ENCODE measurements around the gene SHCBP1L. TPM values are rescaled to one million over a fixed set of nuclear protein-coding genes. Genes with fewer than 3 reads are reported as not detected.

The SHCBP1L gene
- polyA plus RNA-seq, 1 donor from 2014 or later = not detected

DNA sequence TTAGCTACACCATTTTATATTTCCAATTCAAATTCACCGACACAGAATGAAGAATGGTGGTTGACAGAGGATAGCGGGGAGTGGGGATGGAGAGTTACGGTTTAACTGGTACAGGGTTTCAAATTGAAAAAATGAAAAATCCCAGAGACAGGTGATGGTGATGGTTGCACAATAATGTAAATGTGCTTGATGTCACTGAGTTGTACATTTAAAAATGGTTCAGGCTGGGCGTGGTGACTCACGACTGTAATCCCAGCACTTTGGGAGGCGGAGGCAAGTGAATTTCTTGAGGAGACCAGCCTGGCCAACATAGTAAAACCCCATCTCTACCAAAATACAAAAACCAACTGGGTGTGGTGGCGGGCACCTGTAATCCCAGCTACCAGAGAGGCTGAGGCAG is 31.2 kb upstream of the SHCBP1L start:
- TF ChIP-seq EP300 (conservative IDR thresholded peaks at IDR 0.05; ENCODE audit: poor library complexity, severe bottlenecking) (no peak), SMC3 (conservative IDR thresholded peaks at IDR 0.05; ENCODE audit: poor library complexity) (no peak), MXI1 (conservative IDR thresholded peaks at IDR 0.05; ENCODE audit: poor library complexity, severe bottlenecking) (no peak), RAD21 (conservative IDR thresholded peaks at IDR 0.05) (no peak)
- TF ChIP-seq, protein P1, sequence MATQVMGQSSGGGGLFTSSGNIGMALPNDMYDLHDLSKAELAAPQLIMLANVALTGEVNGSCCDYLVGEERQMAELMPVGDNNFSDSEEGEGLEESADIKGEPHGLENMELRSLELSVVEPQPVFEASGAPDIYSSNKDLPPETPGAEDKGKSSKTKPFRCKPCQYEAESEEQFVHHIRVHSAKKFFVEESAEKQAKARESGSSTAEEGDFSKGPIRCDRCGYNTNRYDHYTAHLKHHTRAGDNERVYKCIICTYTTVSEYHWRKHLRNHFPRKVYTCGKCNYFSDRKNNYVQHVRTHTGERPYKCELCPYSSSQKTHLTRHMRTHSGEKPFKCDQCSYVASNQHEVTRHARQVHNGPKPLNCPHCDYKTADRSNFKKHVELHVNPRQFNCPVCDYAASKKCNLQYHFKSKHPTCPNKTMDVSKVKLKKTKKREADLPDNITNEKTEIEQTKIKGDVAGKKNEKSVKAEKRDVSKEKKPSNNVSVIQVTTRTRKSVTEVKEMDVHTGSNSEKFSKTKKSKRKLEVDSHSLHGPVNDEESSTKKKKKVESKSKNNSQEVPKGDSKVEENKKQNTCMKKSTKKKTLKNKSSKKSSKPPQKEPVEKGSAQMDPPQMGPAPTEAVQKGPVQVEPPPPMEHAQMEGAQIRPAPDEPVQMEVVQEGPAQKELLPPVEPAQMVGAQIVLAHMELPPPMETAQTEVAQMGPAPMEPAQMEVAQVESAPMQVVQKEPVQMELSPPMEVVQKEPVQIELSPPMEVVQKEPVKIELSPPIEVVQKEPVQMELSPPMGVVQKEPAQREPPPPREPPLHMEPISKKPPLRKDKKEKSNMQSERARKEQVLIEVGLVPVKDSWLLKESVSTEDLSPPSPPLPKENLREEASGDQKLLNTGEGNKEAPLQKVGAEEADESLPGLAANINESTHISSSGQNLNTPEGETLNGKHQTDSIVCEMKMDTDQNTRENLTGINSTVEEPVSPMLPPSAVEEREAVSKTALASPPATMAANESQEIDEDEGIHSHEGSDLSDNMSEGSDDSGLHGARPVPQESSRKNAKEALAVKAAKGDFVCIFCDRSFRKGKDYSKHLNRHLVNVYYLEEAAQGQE (IDR thresholded peaks at IDR 0.05; ENCODE audit: borderline replicate concordance) = no peak
- TF ChIP-seq, protein P2, sequence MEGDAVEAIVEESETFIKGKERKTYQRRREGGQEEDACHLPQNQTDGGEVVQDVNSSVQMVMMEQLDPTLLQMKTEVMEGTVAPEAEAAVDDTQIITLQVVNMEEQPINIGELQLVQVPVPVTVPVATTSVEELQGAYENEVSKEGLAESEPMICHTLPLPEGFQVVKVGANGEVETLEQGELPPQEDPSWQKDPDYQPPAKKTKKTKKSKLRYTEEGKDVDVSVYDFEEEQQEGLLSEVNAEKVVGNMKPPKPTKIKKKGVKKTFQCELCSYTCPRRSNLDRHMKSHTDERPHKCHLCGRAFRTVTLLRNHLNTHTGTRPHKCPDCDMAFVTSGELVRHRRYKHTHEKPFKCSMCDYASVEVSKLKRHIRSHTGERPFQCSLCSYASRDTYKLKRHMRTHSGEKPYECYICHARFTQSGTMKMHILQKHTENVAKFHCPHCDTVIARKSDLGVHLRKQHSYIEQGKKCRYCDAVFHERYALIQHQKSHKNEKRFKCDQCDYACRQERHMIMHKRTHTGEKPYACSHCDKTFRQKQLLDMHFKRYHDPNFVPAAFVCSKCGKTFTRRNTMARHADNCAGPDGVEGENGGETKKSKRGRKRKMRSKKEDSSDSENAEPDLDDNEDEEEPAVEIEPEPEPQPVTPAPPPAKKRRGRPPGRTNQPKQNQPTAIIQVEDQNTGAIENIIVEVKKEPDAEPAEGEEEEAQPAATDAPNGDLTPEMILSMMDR (IDR thresholded peaks at IDR 0.05; ENCODE audit: poor library complexity, severe bottlenecking) = no peak
- Histone ChIP-seq H3K4me2 (ENCODE audit: low read length) (no peak overlapping the region), H3K36me3 (ENCODE audit: insufficient read depth, low read length) (no peaks in the 10 kb centered on the region), H3K9ac (ENCODE audit: low read length) (no peak overlapping the region), H3K9me2 (ENCODE audit: insufficient read depth, low read length) (no peaks in the 10 kb centered on the region), H3K27ac (ENCODE audit: low read length) (no peak overlapping the region), H3F3A (ENCODE audit: insufficient read depth, low read length, poor library complexity, severe bottlenecking) (no peaks in the 10 kb centered on the region), H3K9me3 (ENCODE audit: low read length) (no peaks in the 10 kb centered on the region), H4K20me1 (ENCODE audit: insufficient read depth) (no peaks in the 10 kb centered on the region), H2AFZ (ENCODE audit: low read depth, low read length) (no peak overlapping the region), H3K27me3 (ENCODE audit: insufficient read depth, low read depth, low read length) (no peaks in the 10 kb centered on the region), H3K4me3 (ENCODE audit: low read length) (no peak overlapping the region), H3K79me2 (replicated peaks; ENCODE audit: insufficient read depth, low read length) (no peaks in the 10 kb centered on the region)

DNA sequence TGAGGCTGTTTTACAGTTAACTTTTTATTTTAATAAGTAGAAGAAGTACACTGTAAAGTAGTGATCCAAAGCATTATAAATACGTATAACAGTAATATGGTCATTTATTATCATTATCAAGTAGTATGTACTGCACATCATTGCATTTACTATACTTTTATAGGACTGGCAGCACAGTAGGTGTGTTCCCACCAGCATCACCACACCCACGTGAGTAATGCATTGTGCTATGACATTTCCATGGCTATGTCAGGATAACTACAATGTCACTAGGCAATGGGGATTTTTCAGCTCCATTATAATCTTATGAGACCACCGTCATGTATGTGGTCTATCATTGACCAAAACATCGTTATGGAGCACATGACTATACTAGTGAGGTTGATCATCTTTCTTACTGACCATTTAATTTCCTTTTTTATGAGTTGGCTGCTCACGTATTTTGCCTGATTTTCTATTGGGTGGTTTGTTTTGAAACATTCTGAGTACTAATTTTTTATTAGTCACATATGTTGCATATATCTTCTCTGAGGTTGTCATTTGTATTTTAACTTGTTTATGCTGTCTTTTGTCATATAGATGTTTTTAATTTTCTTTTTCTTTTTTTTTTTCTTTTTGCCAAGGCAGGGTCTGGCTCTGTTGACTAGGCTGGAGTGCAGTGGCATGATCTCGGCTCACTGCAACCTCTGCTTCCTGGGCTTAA is 25.3 kb upstream of the SHCBP1L start:
- Histone ChIP-seq H3K9me2 (ENCODE audit: insufficient read depth, low read length) (no peaks in the 10 kb centered on the region), H4K20me1 (ENCODE audit: insufficient read depth) (no peaks in the 10 kb centered on the region), H3K9me3 (ENCODE audit: low read length) (no peaks in the 10 kb centered on the region), H3K36me3 (ENCODE audit: insufficient read depth, low read length) (no peaks in the 10 kb centered on the region), H3K27me3 (ENCODE audit: insufficient read depth, low read depth, low read length) (no peaks in the 10 kb centered on the region), H3K27ac (ENCODE audit: low read length) (no peak overlapping the region), H3F3A (ENCODE audit: insufficient read depth, low read length, poor library complexity, severe bottlenecking) (no peaks in the 10 kb centered on the region), H3K4me2 (ENCODE audit: low read length) (no peak overlapping the region), H3K4me3 (ENCODE audit: low read length) (no peak overlapping the region), H3K79me2 (replicated peaks; ENCODE audit: insufficient read depth, low read length) (no peaks in the 10 kb centered on the region), H3K9ac (ENCODE audit: low read length) (no peak overlapping the region), H2AFZ (ENCODE audit: low read depth, low read length) (no peak overlapping the region)
- TF ChIP-seq, protein P1 (IDR thresholded peaks at IDR 0.05; ENCODE audit: borderline replicate concordance) = no peak
- no peak for TF ChIP-seq EZH2 (IDR thresholded peaks at IDR 0.05; ENCODE audit: borderline replicate concordance, insufficient read depth, low read length, poor library complexity, severe bottlenecking)
- TF ChIP-seq POLR2AphosphoS5 (IDR thresholded peaks at IDR 0.05) = no peak
- TF ChIP-seq, protein P2 (IDR thresholded peaks at IDR 0.05; ENCODE audit: poor library complexity, severe bottlenecking) = no peak
- no peak for TF ChIP-seq RAD21 (conservative IDR thresholded peaks at IDR 0.05)
- no peak for TF ChIP-seq EP300 (conservative IDR thresholded peaks at IDR 0.05; ENCODE audit: poor library complexity, severe bottlenecking)
- no peak for TF ChIP-seq MXI1 (conservative IDR thresholded peaks at IDR 0.05; ENCODE audit: poor library complexity, severe bottlenecking)
- TF ChIP-seq TAF1 (IDR thresholded peaks at IDR 0.05; ENCODE audit: low read depth) = no peak
- TF ChIP-seq SMC3 (conservative IDR thresholded peaks at IDR 0.05; ENCODE audit: poor library complexity) = no peak

Data from neural cell (in vitro differentiated cells).